Epithelial cell of proximal tubule (primary cell): Measurements from ENCODE around the gene GALNT9. TPM values are rescaled to one million over a fixed set of nuclear protein-coding genes. Genes with fewer than 3 reads are reported as not detected.

ENCODE experiments used
- DNase-seq: peaks from one replicate; pipeline ENCODE4 v3.0.0-alpha.2; 2011; ENCODE audit warnings: low read depth
- H3K4me3 ChIP-seq: 2 replicates; pipeline ENCODE4 v1.5.1; 2011; ENCODE audit warnings: low read depth, mild to moderate bottlenecking, low read length
- total RNA-seq: library from RNA; depleted of rRNA; stranded (reverse); fragments of >200 nt; gene quantifications from 2 replicates; pipeline ENCODE4 v1.2.3, GENCODE V29; 2015
- TF ChIP-seq, protein P1 (sequence below): conservative IDR thresholded peaks from 2 replicates; pipeline ENCODE4 v1.5.1; 2012; ENCODE audit warnings: low read depth, mild to moderate bottlenecking, low read length

Gene GALNT9
- total RNA-seq, 1 donor from 2014 or later = not detected

DNA sequence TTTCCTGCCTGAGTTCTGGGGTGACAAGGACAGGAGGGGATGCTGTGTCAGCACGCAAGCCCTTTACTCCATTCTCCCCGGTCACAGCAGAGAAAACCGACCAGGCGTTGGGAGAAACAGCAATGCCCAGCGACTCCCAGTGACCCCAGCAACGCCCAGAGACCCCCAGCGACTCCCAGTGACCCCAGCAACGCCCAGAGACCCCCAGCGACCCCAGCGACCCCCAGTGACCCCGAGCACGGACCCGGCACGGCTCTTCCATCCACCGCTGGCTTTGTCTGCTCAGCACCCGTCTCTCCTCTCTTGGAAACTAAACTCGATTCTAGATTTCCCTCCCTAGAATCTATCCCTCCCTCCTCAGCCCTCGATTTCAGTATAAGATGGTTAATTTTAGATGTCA lies 38.5 kb upstream of the GALNT9 start:
- no peak overlapping the region for H3K4me3 ChIP-seq
- TF ChIP-seq, protein P1, sequence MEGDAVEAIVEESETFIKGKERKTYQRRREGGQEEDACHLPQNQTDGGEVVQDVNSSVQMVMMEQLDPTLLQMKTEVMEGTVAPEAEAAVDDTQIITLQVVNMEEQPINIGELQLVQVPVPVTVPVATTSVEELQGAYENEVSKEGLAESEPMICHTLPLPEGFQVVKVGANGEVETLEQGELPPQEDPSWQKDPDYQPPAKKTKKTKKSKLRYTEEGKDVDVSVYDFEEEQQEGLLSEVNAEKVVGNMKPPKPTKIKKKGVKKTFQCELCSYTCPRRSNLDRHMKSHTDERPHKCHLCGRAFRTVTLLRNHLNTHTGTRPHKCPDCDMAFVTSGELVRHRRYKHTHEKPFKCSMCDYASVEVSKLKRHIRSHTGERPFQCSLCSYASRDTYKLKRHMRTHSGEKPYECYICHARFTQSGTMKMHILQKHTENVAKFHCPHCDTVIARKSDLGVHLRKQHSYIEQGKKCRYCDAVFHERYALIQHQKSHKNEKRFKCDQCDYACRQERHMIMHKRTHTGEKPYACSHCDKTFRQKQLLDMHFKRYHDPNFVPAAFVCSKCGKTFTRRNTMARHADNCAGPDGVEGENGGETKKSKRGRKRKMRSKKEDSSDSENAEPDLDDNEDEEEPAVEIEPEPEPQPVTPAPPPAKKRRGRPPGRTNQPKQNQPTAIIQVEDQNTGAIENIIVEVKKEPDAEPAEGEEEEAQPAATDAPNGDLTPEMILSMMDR = no peak
- no peak for DNase-seq

DNA sequence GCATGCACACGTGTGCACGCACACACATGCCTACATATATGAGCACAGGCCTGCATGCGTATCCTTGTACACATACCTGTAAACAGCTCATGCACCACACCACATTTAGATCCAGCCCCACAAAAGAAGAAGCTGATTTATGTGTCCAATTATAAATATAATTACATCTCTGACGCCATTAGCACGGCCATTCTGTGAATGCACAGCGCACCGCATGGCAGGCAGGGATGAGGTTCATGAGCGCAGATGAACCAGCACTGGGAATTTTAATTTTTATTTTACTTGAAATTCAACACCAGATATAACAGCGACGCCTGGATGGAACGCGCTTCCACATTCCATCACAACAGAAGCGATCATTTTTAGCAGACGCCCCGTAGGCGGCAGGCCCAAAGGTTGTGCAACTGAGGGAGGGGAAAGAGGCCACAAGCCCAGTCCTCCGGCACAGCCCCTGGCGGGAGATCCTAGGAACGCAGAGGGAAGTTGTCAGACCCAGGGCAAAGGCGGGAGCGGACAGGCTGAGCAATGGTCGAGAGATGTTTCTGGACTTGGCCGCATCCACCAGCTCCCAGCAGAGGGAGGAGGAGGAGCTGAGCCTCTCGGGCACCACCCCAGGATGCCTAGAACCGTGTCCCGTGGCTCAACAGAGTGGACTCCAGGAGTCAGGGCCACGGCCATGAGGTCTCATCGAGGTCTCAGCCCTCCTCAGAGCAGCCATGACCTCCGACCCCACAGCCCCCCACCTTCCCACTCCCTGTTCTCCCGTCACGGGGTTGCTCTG lies 37.9 kb upstream of the GALNT9 start:
- H3K4me3 ChIP-seq = no peak overlapping the region
- TF ChIP-seq, protein P1 = no peak
- no peak for DNase-seq

DNA sequence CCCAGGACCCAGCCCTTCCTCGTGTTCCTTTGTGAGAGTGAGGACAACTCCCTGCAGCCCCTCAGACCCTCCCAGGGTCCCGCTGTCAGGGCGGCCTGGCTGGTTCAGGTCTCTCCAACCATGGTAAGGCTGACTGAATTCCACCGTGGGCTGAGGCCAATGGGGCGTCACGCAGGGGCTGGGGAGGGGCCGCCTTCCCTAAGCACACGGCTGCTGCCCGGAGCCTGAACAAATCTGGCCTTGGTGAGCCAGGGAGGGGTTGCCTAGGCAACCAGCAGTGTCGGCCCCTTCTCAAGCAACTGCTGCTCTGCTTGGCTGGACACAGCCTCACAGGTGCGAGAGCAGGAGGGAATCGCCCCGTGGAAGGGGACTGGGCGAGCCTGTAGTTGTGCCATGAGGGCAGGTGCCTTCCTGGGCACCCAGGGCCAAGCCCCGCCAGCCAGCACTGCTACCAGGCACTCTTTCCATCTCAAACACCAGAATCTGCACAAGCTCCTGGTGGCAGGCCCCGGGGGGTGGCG lies 37.0 kb upstream of the GALNT9 start:
- no peak overlapping the region for H3K4me3 ChIP-seq
- TF ChIP-seq, protein P1 = no peak
- no peak for DNase-seq

GRCh38 chr12:132365226-132365625 lies 35.8 kb upstream of the GALNT9 start:
- no peak for DNase-seq
- TF ChIP-seq, protein P1 = no peak
- H3K4me3 ChIP-seq = no peak overlapping the region

GRCh38 chr12:132364348-132364902 lies 35.0 kb upstream of the GALNT9 start:
- no peak for DNase-seq
- TF ChIP-seq, protein P1 = no peak
- H3K4me3 ChIP-seq = no peak overlapping the region

DNA sequence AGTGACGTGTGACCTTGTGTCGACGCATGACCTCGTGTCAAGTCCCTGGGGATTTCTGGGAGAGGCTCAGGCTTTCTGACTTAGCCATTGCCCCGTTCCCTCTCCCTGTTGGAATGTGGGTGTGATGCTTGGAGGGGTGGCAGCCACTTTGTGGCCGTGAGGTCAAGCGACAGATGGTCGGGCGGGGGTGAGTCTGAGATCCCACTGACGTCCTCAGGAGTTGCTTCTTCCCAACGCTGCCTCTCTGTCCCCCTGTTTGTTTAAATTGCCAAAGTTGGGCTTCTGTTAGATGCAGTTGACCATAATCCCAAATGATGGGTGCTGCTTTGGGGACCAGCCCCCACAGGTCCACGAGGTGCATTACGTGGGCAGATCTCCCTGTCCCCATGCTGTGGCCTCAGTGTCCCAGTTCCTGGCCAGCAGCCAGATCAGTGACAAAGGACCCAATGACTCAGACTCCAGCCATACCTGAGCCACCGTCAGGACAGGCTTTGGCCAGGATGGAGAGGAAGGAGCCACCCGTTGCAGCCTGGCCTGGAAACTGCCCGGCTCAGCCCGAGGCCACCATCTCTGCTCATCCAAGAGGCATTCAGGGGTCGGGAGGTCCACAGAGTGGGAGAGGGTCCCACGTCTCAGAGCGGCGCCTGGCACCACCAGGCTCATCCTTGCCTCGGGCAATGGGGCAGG lies 34.4 kb upstream of the GALNT9 start:
- TF ChIP-seq, protein P1 = no peak
- H3K4me3 ChIP-seq = no peak overlapping the region
- no peak for DNase-seq
